ENCODE data around the gene FCHO2. TPM values are rescaled to one million over a fixed set of nuclear protein-coding genes. Genes with fewer than 3 reads are reported as not detected.

The FCHO2 gene
- polyA plus RNA-seq, 4 donors, result 11.5 to 33.8 (median 16.1) TPM

DNA sequence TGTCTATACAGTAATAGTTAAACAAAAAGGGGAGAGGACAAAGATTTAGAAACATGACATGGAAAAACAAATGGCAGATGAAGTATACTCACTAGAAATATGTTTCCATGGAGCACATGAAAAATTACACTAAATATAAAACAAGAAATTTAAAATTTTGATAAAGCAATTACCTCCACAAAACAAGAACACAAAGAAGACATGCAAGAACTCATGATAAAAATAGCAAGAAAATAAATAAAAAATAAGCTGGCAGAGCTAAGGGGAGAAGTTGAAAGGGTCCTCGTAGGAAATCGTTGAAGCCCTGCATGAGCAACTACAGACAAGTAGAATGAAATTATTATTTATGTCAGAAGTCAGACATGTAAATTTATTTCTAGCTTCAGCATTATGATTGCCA, 141.9 kb downstream of the FCHO2 start:
- H3K4me3 ChIP-seq (ENCODE audit: low read depth in 1 of 3, low read length in 3 of 3), result no peak overlapping the region
- no peak for FAIRE-seq
- H3K27ac ChIP-seq (ENCODE audit: low read depth in 1 of 3, low read length in 2 of 3), result no peak overlapping the region
- H3K27me3 ChIP-seq (ENCODE audit: control insufficient read depth in 3 of 3, insufficient read depth in 3 of 3, low read length in 3 of 3), result no peaks in the 10 kb centered on the region
- H3K4me1 ChIP-seq (ENCODE audit: control insufficient read depth in 3 of 3, insufficient read depth in 2 of 3, low read depth in 1 of 3, low read length in 2 of 3), result peaks cover 0 to 6% (median 0%) of the 10 kb centered on the region in 3 donors
- no peak for DNase-seq
- WGBS, 3 donors, result 88 to 98% (median 94%) methylated on average over 2 of the region's 2 CpGs
- H3K9me3 ChIP-seq (ENCODE audit: control insufficient read depth in 2 of 2, insufficient read depth in 1 of 2, low read depth in 1 of 2, low read length in 1 of 2), result peaks cover 2 to 8% of the 10 kb centered on the region in 2 donors
- no peaks in the 10 kb centered on the region for H3K36me3 ChIP-seq (ENCODE audit: control insufficient read depth in 3 of 3, insufficient read depth in 2 of 3, low read depth in 1 of 3, low read length in 3 of 3)

DNA sequence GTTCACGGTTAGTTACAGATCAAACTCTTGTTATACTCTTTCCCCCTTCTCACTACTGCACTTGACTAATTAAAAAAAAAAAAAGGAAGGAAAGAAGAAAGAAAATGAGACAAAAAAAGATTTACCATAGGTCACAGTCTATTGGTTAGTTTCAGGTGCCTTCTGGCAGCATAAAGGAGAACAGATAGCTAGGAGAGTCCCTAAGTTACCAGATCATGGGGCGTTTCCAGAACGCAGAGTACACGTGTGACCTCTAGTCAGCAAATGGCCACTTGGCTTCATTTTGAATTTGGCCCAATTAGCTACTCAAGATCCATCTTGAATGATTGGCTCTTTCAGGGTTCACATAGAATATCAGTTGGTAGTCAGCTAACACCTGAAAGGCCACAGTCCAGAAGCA, 144.3 kb downstream of the FCHO2 start:
- Histone ChIP-seq H3K4me3 (ENCODE audit: low read depth in 1 of 3, low read length in 3 of 3) (no peak overlapping the region), H3K36me3 (ENCODE audit: control insufficient read depth in 3 of 3, insufficient read depth in 2 of 3, low read depth in 1 of 3, low read length in 3 of 3) (no peaks in the 10 kb centered on the region), H3K4me1 (ENCODE audit: control insufficient read depth in 3 of 3, insufficient read depth in 2 of 3, low read depth in 1 of 3, low read length in 2 of 3) (peaks cover 0 to 6% (median 0%) of the 10 kb centered on the region in 3 donors), H3K27me3 (ENCODE audit: control insufficient read depth in 3 of 3, insufficient read depth in 3 of 3, low read length in 3 of 3) (no peaks in the 10 kb centered on the region), H3K27ac (ENCODE audit: low read depth in 1 of 3, low read length in 2 of 3) (no peak overlapping the region), H3K9me3 (ENCODE audit: control insufficient read depth in 2 of 2, insufficient read depth in 1 of 2, low read depth in 1 of 2, low read length in 1 of 2) (peaks cover 2 to 8% of the 10 kb centered on the region in 2 donors)
- WGBS, 3 donors, result 92 to 96% (median 93%) methylated on average over 4 of the region's 4 CpGs
- no peak for FAIRE-seq
- DNase-seq, result no peak

DNA sequence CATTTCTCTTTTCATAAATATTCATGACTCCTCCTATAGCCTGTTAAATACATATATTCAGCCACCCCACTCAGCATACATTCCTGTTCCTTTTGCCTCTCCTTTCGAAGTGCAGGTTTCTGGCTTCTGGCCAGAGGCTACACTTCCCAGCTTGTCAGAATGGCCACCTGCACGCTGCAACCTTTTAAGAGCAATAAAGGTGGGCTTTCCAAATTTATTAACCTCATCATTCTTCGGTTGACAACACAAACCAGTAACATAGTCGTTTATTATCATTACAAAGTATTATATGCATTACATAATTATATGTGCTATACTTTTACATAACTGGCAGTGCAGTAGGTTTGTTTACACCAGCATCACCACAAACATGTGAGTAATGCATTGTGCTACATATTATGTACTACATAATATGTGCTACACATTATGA, 148.0 kb downstream of the FCHO2 start:
- DNase-seq, result no peak
- no peaks in the 10 kb centered on the region for H3K9me3 ChIP-seq (ENCODE audit: control insufficient read depth in 2 of 2, insufficient read depth in 1 of 2, low read depth in 1 of 2, low read length in 1 of 2)
- FAIRE-seq, result no peak
- H3K4me1 ChIP-seq (ENCODE audit: control insufficient read depth in 3 of 3, insufficient read depth in 2 of 3, low read depth in 1 of 3, low read length in 2 of 3), result peaks cover 0 to 2% (median 0%) of the 10 kb centered on the region in 3 donors
- H3K4me3 ChIP-seq (ENCODE audit: low read depth in 1 of 3, low read length in 3 of 3), result no peak overlapping the region
- H3K27ac ChIP-seq (ENCODE audit: low read depth in 1 of 3, low read length in 2 of 3), result no peak overlapping the region
- H3K36me3 ChIP-seq (ENCODE audit: control insufficient read depth in 3 of 3, insufficient read depth in 2 of 3, low read depth in 1 of 3, low read length in 3 of 3), result no peaks in the 10 kb centered on the region
- 26 to 64% (median 40%) methylated on average over 4 of the region's 4 CpGs for WGBS, 3 donors
- no peaks in the 10 kb centered on the region for H3K27me3 ChIP-seq (ENCODE audit: control insufficient read depth in 3 of 3, insufficient read depth in 3 of 3, low read length in 3 of 3)

DNA sequence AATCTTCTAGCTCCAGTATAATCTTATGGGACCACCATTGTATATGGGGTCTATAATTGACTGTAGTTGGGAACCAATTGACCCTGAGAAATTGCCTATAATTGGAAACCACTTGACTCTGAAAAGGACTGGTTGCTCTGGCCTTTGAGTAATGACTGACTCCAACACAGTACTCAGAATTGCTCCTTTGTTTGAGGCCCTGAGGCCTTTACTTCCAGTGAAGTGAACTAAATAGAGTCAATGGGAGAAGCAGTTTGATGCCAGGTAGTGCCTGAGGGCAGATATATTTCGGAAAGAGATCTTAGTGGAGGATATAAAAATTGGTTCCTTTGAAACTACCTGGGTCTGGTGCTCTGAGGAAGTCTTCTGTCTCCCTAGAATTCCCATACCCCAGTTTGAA, 148.5 kb downstream of the FCHO2 start:
- FAIRE-seq, result no peak
- H3K9me3 ChIP-seq (ENCODE audit: control insufficient read depth in 2 of 2, insufficient read depth in 1 of 2, low read depth in 1 of 2, low read length in 1 of 2), result no peaks in the 10 kb centered on the region
- H3K27ac ChIP-seq (ENCODE audit: low read depth in 1 of 3, low read length in 2 of 3), result no peak overlapping the region
- no peaks in the 10 kb centered on the region for H3K27me3 ChIP-seq (ENCODE audit: control insufficient read depth in 3 of 3, insufficient read depth in 3 of 3, low read length in 3 of 3)
- no peaks in the 10 kb centered on the region for H3K36me3 ChIP-seq (ENCODE audit: control insufficient read depth in 3 of 3, insufficient read depth in 2 of 3, low read depth in 1 of 3, low read length in 3 of 3)
- 70 to 86% (median 76%) methylated on average over 1 of the region's 1 CpG for WGBS, 3 donors
- no peak overlapping the region for H3K4me3 ChIP-seq (ENCODE audit: low read depth in 1 of 3, low read length in 3 of 3)
- no peaks in the 10 kb centered on the region for H3K4me1 ChIP-seq (ENCODE audit: control insufficient read depth in 3 of 3, insufficient read depth in 2 of 3, low read depth in 1 of 3, low read length in 2 of 3)
- no peak for DNase-seq

DNA sequence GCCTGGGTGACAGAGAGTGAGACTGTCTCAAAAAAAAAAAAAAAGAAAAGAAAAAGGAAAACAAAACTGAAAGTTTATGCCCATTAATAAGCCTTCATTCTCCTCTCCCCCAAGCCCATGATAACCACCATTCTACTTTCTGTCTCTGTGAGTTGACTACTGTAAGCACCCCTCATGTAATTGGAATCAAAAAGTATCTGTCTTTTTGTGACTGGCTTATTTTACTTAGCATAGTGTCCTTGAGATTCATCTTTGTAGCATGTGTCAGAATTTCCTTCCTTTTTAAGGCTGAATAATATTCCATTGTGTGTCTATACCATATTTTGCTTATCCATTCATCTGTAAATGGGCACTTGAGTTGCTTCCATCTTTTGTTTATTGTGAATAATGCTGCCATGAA, 150.5 kb downstream of the FCHO2 start:
- H3K4me3 ChIP-seq (ENCODE audit: low read depth in 1 of 3, low read length in 3 of 3), result no peak overlapping the region
- FAIRE-seq (no peak), DNase-seq (no peak)
- H3K9me3 ChIP-seq (ENCODE audit: control insufficient read depth in 2 of 2, insufficient read depth in 1 of 2, low read depth in 1 of 2, low read length in 1 of 2), result no peaks in the 10 kb centered on the region
- no peaks in the 10 kb centered on the region for H3K27me3 ChIP-seq (ENCODE audit: control insufficient read depth in 3 of 3, insufficient read depth in 3 of 3, low read length in 3 of 3)
- no peak overlapping the region for H3K27ac ChIP-seq (ENCODE audit: low read depth in 1 of 3, low read length in 2 of 3)
- no peaks in the 10 kb centered on the region for H3K36me3 ChIP-seq (ENCODE audit: control insufficient read depth in 3 of 3, insufficient read depth in 2 of 3, low read depth in 1 of 3, low read length in 3 of 3)
- no peaks in the 10 kb centered on the region for H3K4me1 ChIP-seq (ENCODE audit: control insufficient read depth in 3 of 3, insufficient read depth in 2 of 3, low read depth in 1 of 3, low read length in 2 of 3)

DNA sequence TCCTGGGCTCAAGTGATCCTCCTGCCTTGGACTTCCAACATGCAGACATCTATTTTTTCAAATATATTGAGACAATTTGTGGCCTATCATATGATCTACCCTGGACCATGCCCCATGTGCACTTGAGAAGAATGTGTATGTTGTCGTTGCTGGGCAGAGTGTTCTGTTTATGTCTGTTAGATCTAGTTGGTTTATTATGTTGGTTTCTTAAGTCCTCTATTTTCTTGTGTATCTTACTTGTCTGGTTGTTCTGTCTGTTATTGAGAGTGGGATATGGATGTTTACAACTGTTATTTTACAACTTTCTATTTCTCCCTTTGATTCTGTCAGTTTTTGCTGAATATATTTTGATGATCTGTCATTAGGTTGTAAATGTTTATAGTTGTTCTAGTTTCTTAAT, 154.3 kb downstream of the FCHO2 start:
- FAIRE-seq (no peak), DNase-seq (peak in 1 of 2 donors; percentile 58)
- Histone ChIP-seq H3K4me1 (ENCODE audit: control insufficient read depth in 3 of 3, insufficient read depth in 2 of 3, low read depth in 1 of 3, low read length in 2 of 3) (peaks cover 3 to 22% (median 3%) of the 10 kb centered on the region in 3 donors), H3K36me3 (ENCODE audit: control insufficient read depth in 3 of 3, insufficient read depth in 2 of 3, low read depth in 1 of 3, low read length in 3 of 3) (no peaks in the 10 kb centered on the region), H3K27ac (ENCODE audit: low read depth in 1 of 3, low read length in 2 of 3) (no peak overlapping the region), H3K9me3 (ENCODE audit: control insufficient read depth in 2 of 2, insufficient read depth in 1 of 2, low read depth in 1 of 2, low read length in 1 of 2) (no peaks in the 10 kb centered on the region), H3K27me3 (ENCODE audit: control insufficient read depth in 3 of 3, insufficient read depth in 3 of 3, low read length in 3 of 3) (no peaks in the 10 kb centered on the region), H3K4me3 (ENCODE audit: low read depth in 1 of 3, low read length in 3 of 3) (no peak overlapping the region)
- WGBS, 3 donors, result 65% methylated on average over 1 of the region's 1 CpG

DNA sequence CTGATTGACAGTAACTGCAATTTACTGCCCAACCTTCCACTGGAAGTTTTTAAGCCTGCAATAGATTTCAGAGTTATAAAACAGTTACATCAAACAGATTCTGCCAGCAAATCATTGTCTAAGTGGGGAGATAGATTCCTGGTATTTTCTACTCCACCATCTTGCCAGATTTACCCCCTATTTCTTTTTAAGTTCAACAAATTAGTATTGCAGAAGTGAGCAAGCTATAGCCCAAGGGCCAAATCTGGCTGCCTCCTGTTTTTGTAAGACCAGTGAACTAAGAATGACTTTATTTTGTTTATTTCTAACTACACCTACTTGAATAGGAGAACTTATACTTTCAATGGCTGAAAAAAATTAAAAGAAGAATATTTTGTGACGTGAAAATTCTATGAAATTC, 155.7 kb downstream of the FCHO2 start:
- H3K9me3 ChIP-seq (ENCODE audit: control insufficient read depth in 2 of 2, insufficient read depth in 1 of 2, low read depth in 1 of 2, low read length in 1 of 2), result no peaks in the 10 kb centered on the region
- H3K27ac ChIP-seq (ENCODE audit: low read depth in 1 of 3, low read length in 2 of 3), result no peak overlapping the region
- no peak for FAIRE-seq
- no peaks in the 10 kb centered on the region for H3K27me3 ChIP-seq (ENCODE audit: control insufficient read depth in 3 of 3, insufficient read depth in 3 of 3, low read length in 3 of 3)
- H3K4me3 ChIP-seq (ENCODE audit: low read depth in 1 of 3, low read length in 3 of 3), result no peak overlapping the region
- 86 to 92% (median 91%) methylated on average over 1 of the region's 1 CpG for WGBS, 3 donors
- DNase-seq, result no peak
- peaks cover 3 to 33% (median 6%) of the 10 kb centered on the region in 3 donors for H3K4me1 ChIP-seq (ENCODE audit: control insufficient read depth in 3 of 3, insufficient read depth in 2 of 3, low read depth in 1 of 3, low read length in 2 of 3)
- no peaks in the 10 kb centered on the region for H3K36me3 ChIP-seq (ENCODE audit: control insufficient read depth in 3 of 3, insufficient read depth in 2 of 3, low read depth in 1 of 3, low read length in 3 of 3)

DNA sequence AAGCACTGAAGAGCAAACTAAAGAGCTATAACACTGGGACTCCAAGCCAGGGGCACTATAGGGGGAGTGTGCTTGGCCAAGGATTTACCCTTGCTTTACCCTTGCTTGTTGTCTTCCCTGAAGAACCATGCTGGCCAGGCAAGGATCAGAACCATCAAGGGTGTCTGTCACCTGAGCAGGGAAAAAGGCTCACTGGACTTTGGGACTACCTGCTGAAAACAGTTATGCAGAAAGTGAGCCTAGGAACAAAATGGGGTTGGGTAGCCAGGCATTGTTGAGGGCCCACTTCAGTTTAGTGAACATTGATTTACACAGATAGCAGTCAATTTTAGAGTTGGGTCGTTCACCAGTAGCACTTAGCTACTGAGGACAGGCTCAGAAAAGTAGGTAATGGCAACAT, 156.5 kb downstream of the FCHO2 start:
- Histone ChIP-seq H3K4me3 (ENCODE audit: low read depth in 1 of 3, low read length in 3 of 3) (no peak overlapping the region), H3K27me3 (ENCODE audit: control insufficient read depth in 3 of 3, insufficient read depth in 3 of 3, low read length in 3 of 3) (no peaks in the 10 kb centered on the region), H3K36me3 (ENCODE audit: control insufficient read depth in 3 of 3, insufficient read depth in 2 of 3, low read depth in 1 of 3, low read length in 3 of 3) (peaks cover 0 to under 1% (median 0%) of the 10 kb centered on the region in 3 donors), H3K27ac (ENCODE audit: low read depth in 1 of 3, low read length in 2 of 3) (no peak overlapping the region), H3K9me3 (ENCODE audit: control insufficient read depth in 2 of 2, insufficient read depth in 1 of 2, low read depth in 1 of 2, low read length in 1 of 2) (peaks cover 0 to 6% of the 10 kb centered on the region in 2 donors), H3K4me1 (ENCODE audit: control insufficient read depth in 3 of 3, insufficient read depth in 2 of 3, low read depth in 1 of 3, low read length in 2 of 3) (peaks cover 3 to 33% (median 6%) of the 10 kb centered on the region in 3 donors)
- DNase-seq, result no peak
- WGBS, 3 donors, result 75 to 83% (median 75%) methylated on average over 1 of the region's 1 CpG
- FAIRE-seq, result no peak

DNA sequence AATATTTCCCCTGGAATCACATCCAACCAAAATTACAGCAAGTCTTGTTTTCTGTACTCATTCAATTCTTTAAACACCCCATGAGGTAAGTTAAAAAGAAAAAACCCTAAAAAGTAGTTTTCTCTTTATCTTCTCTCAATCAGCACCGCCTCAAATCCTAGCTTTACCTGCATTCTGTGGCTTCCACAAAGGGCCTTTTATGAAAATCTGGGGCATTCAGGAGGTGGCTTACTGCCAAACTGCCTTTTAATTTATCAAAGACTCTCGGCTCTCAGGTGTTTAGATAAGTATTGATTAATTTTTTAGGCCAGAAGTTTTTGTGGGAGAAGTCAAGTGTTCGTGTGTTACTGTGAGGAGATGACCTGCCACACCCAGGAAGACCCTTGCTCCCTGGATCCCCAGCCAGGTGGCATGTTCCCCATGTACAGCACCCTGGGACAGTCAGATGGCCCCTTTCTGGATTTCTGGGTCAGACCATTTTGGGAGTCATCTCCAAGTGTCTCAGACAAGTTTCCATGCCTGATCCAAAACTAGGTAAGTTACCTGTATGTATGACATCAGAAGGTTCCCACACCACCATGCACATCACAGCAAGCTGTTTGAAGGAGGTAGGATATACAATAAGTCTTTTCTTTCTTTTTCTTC, 158.3 kb downstream of the FCHO2 start:
- DNase-seq (no peak), FAIRE-seq (no peak)
- Histone ChIP-seq H3K27me3 (ENCODE audit: control insufficient read depth in 3 of 3, insufficient read depth in 3 of 3, low read length in 3 of 3) (no peaks in the 10 kb centered on the region), H3K4me1 (ENCODE audit: control insufficient read depth in 3 of 3, insufficient read depth in 2 of 3, low read depth in 1 of 3, low read length in 2 of 3) (peaks cover 5 to 44% (median 6%) of the 10 kb centered on the region in 3 donors), H3K4me3 (ENCODE audit: low read depth in 1 of 3, low read length in 3 of 3) (no peak overlapping the region), H3K9me3 (ENCODE audit: control insufficient read depth in 2 of 2, insufficient read depth in 1 of 2, low read depth in 1 of 2, low read length in 1 of 2) (peaks cover 0 to 9% of the 10 kb centered on the region in 2 donors), H3K27ac (ENCODE audit: low read depth in 1 of 3, low read length in 2 of 3) (no peak overlapping the region), H3K36me3 (ENCODE audit: control insufficient read depth in 3 of 3, insufficient read depth in 2 of 3, low read depth in 1 of 3, low read length in 3 of 3) (peaks cover 0 to 2% (median 0%) of the 10 kb centered on the region in 3 donors)
- WGBS, 3 donors, result 12 to 50% (median 17%) methylated on average over 3 of the region's 3 CpGs
